SU-DHL-6 (cell line): ENCODE measurements around the gene CCDC27.

ENCODE experiments used
- EZH2phosphoT487 ChIP-seq: fragments of 200-600 bp; sonication (generic), shearing (Covaris generic); conservative IDR thresholded peaks from 2 replicates; pipeline ENCODE4 v1.6.1; 2018; ENCODE audit warnings: mild to moderate bottlenecking, antibody characterized with exemption, low read length, moderate library complexity, mixed read lengths
- TF ChIP-seq, protein P1 (sequence below): fragments of 200-600 bp; sonication (generic); IDR thresholded peaks from one replicate; pipeline ENCODE4 v1.5.1; 2017; ENCODE audit warnings: antibody characterized with exemption, mild to moderate bottlenecking, low read length, moderate library complexity; ENCODE audit not compliant: insufficient read depth, poor library complexity, severe bottlenecking

DNA sequence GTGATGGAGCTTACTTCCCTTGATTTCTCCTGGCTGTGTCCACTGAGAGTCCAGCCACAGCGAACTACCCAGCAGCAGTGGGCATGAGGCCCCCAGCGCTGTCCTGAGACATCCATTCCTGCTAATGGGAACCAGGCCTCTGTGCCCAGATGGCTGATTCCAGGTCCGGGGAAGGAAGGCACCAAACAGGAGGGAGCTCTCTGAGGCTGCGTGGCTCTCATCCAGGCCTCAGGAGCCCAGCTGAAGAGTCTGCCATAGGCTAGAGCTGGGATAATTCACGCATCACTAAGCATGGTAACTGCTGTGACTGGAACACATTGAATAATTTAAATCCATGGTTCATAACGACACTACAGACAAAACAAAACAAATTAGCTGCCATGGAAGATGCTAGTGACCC, 68.8 kb downstream of the CCDC27 start:
- TF ChIP-seq, protein P1, sequence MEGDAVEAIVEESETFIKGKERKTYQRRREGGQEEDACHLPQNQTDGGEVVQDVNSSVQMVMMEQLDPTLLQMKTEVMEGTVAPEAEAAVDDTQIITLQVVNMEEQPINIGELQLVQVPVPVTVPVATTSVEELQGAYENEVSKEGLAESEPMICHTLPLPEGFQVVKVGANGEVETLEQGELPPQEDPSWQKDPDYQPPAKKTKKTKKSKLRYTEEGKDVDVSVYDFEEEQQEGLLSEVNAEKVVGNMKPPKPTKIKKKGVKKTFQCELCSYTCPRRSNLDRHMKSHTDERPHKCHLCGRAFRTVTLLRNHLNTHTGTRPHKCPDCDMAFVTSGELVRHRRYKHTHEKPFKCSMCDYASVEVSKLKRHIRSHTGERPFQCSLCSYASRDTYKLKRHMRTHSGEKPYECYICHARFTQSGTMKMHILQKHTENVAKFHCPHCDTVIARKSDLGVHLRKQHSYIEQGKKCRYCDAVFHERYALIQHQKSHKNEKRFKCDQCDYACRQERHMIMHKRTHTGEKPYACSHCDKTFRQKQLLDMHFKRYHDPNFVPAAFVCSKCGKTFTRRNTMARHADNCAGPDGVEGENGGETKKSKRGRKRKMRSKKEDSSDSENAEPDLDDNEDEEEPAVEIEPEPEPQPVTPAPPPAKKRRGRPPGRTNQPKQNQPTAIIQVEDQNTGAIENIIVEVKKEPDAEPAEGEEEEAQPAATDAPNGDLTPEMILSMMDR = no peak
- no peak for TF ChIP-seq EZH2phosphoT487
